Measurements from ENCODE around the gene FREM1. TPM values are rescaled to one million over a fixed set of nuclear protein-coding genes. Genes with fewer than 3 reads are reported as not detected.

Gene FREM1
- total and polyA plus RNA-seq, 2 of the 4 experiments (the other 2 are of a cell fraction): under 0.01 TPM; not detected in 1

GRCh38 chr9:14687042-14687719 lies 223.0 kb downstream of the FREM1 start:
- Histone ChIP-seq H3K9ac (ENCODE audit: low read depth, low read length) (no peak overlapping the region), H2AFZ (replicated peaks; ENCODE audit: low read length, poor library complexity) (no peak overlapping the region), H4K5ac (ENCODE audit: low read depth, low read length) (no peak overlapping the region), H3K27ac (ENCODE audit: insufficient read depth, low read length) (no peak overlapping the region), H3K36me3 (ENCODE audit: control insufficient read depth, insufficient read depth, low read length) (peaks cover 1% of the 10 kb centered on the region), H2BK120ac (ENCODE audit: low read depth, low read length) (no peak overlapping the region), H3K4me1 (ENCODE audit: control insufficient read depth, insufficient read depth, low read length) (peaks cover 3% of the 10 kb centered on the region; the same call in 1 of the 2 replicates), H3K56ac (ENCODE audit: extremely low read depth, insufficient read depth, low read length) (no peak overlapping the region), H2AK5ac (ENCODE audit: low read depth, low read length) (no peak overlapping the region), H3K9me1 (ENCODE audit: insufficient read depth, low read length) (0 out of 2 replicates have a peak, but pooled peaks cover 4% of the 10 kb centered on the region), H3K14ac (replicated peaks; ENCODE audit: low read depth, low read length) (no peak overlapping the region), H2BK5ac (ENCODE audit: low read depth, low read length, poor library complexity, severe bottlenecking) (peak overlapping the region; percentile 74), H2BK20ac (ENCODE audit: low read depth, low read length) (no peak overlapping the region), H3K79me1 (ENCODE audit: low read depth in 1 of 2, low read length in 2 of 2) (peaks cover 3 to 8% of the 10 kb centered on the region in 2 experiments; a peak in 2 of 4 replicates), H2AK9ac (replicated peaks; ENCODE audit: low read depth, low read length, poor library complexity) (no peak overlapping the region), H3K27me3 (ENCODE audit: control insufficient read depth, insufficient read depth, low read length) (no peaks in the 10 kb centered on the region), H3K23ac (ENCODE audit: low read depth, low read length) (no peak overlapping the region), H3K18ac (ENCODE audit: low read depth, low read length) (no peak overlapping the region), H2BK15ac (ENCODE audit: low read depth, low read length) (no peak overlapping the region), H3K9me3 (ENCODE audit: control insufficient read depth, insufficient read depth, low read length) (no peaks in the 10 kb centered on the region), H4K8ac (ENCODE audit: low read depth in 2 of 2, low read length in 2 of 2) (no peak overlapping the region), H3K4ac (ENCODE audit: low read depth, low read length) (no peak overlapping the region), H3K4me3 (ENCODE audit: insufficient read depth, low read depth, low read length) (no peak overlapping the region), H3K4me2 (ENCODE audit: low read depth, low read length) (no peak overlapping the region), H4K91ac (ENCODE audit: insufficient read depth, low read depth, low read length) (no peak overlapping the region), H4K20me1 (ENCODE audit: insufficient read depth, low read length) (peaks cover 4% of the 10 kb centered on the region; the same call in 1 of the 2 replicates)
- BruUV-seq (replicated peaks): no TSS peak
- in situ Hi-C loops (cut with MboI; ENCODE audit: low sequenced_read_pairs): no loop called here
- ChIA-PET POLR2A (ENCODE audit: unreplicated experiment) (no interaction called here), CTCF (no interaction called here)
- TF ChIP-seq MAFK (IDR thresholded peaks at IDR 0.05; ENCODE audit: low read depth, low read length) (peak; percentile 30; the same call in 1 of the 2 replicates), MAZ (IDR thresholded peaks at IDR 0.05; ENCODE audit: borderline replicate concordance, low read depth, low read length) (no peak)
- DNase-seq: peak; percentile 94
- 0% methylated on average over 1 of the region's 12 CpGs; no CpG with 5 or more reads in 1 of the 2 experiments for WGBS, 2 experiments (ENCODE audit: extremely low coverage in 2 of 2, insufficient read length in 1 of 2)
- intact Hi-C loops (cut with micrococcal nuclease): no loop called here
- dilution Hi-C loops (cut with HindIII; ENCODE audit: low sequenced_read_pairs, unreplicated experiment): no loop called here
- ATAC-seq (ENCODE audit: low read depth): peak; percentile 98

All from IMR-90 (cell line).